Esophagus (tissue), 2 donors: ENCODE data around the gene FGD5. TPM values are rescaled to one million over a fixed set of nuclear protein-coding genes. Genes with fewer than 3 reads are reported as not detected.

ENCODE experiments used
- H3K27ac ChIP-seq, 2 donors: one replicate each; pipeline ENCODE4 v1.5.1; 2013; ENCODE audit warnings: low read depth in 2 of 2, mild to moderate bottlenecking in 2 of 2, inconsistent platforms in 1 of 2, low read length in 1 of 2, moderate library complexity in 1 of 2
- H3K27me3 ChIP-seq, 2 donors: one replicate each; pipeline ENCODE4 v1.6.1; 2013; ENCODE audit warnings: low read length in 2 of 2, control low read depth in 1 of 2, mild to moderate bottlenecking in 1 of 2; ENCODE audit not compliant: insufficient read depth in 2 of 2, control insufficient read depth in 1 of 2
- H3K36me3 ChIP-seq, 2 donors: one replicate each; pipeline ENCODE4 v1.6.1; 2013; ENCODE audit warnings: low read length in 1 of 2; ENCODE audit not compliant: control insufficient read depth in 2 of 2, insufficient read depth in 2 of 2
- H3K4me1 ChIP-seq, 2 donors: one replicate each; pipeline ENCODE4 v1.6.1; 2013; ENCODE audit warnings: low read length in 1 of 2; ENCODE audit not compliant: control insufficient read depth in 2 of 2, insufficient read depth in 2 of 2
- H3K4me3 ChIP-seq, 2 donors: one replicate each; pipeline ENCODE4 v1.5.1; 2013; ENCODE audit warnings: low read length in 2 of 2, mild to moderate bottlenecking in 2 of 2, low read depth in 1 of 2, moderate library complexity in 1 of 2
- H3K9me3 ChIP-seq, 2 donors: one replicate each; pipeline ENCODE4 v1.6.1; 2013; ENCODE audit warnings: mild to moderate bottlenecking in 2 of 2, low read depth in 1 of 2, low read length in 1 of 2, moderate library complexity in 1 of 2; ENCODE audit not compliant: control insufficient read depth in 2 of 2, insufficient read depth in 1 of 2
- WGBS, 2 donors: extraction: QIAGEN DNeasy Blood & Tissue Kit; methylation state at CpG; one replicate each; pipeline ENCODE4 v1.1.7; 2013; 5-methylcytosine and 5-hydroxymethylcytosine counted together
- polyA plus RNA-seq, 2 donors: library from polyadenylated mRNA; stranded (reverse); fragments of 200-250 nt; gene quantifications; one replicate each; pipeline ENCODE4 v1.2.3, GENCODE V29; 2013
- donor health status: healthy with polysubstance abuse.
- donor health status: Bipolar disorder and iron deficiency.

FGD5 gene
- polyA plus RNA-seq = 1 to 10 TPM; 1.7 TPM

DNA sequence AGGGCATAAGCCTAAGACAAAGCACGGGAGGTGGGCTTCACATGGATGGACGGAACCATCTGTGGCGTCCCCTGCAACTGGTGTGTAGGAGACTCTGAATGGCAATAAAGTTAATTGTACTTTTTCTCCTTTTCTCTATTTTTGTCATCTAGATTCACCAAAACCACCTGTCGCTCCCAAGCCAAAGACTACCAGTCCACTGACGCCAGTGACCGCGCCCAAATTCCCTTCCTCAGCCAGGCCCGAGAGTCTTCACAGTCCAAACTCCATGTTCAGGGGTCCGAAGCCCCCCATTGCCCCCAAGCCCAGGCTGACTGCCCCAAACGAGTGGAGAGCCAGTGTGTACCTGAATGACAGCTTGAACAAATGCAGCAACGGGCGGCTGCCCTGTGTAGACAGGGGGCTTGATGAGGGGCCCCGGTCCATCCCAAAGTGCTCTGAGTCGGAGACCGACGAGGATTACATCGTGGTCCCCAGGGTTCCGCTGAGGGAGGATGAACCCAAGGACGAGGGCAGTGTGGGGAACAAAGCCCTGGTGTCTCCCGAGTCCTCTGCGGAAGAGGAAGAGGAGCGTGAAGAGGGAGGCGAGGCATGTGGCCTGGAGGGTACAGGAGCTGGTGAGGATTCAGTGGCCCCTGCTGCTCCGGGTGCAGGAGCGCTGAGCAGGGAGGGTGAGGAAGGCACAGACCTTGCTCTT lies at the start of gene FGD5:
Gene FGD5 (plus strand): TSS at position 159 of the 697 bp plus-strand sequence. CDS start 110 bp downstream, at position 269.
- Histone ChIP-seq H3K9me3 (no peaks in the 10 kb centered on the region), H3K4me1 (no peaks in the 10 kb centered on the region), H3K27me3 (peaks cover 0 to 4% of the 10 kb centered on the region in 2 donors), H3K27ac (no peak within 1 kb of the TSS), H3K4me3 (no peak within 1 kb of the TSS), H3K36me3 (no peaks in the 10 kb centered on the region)
- 85 to 88% methylated on average over 25 of the region's 25 CpGs for WGBS, 2 donors

DNA sequence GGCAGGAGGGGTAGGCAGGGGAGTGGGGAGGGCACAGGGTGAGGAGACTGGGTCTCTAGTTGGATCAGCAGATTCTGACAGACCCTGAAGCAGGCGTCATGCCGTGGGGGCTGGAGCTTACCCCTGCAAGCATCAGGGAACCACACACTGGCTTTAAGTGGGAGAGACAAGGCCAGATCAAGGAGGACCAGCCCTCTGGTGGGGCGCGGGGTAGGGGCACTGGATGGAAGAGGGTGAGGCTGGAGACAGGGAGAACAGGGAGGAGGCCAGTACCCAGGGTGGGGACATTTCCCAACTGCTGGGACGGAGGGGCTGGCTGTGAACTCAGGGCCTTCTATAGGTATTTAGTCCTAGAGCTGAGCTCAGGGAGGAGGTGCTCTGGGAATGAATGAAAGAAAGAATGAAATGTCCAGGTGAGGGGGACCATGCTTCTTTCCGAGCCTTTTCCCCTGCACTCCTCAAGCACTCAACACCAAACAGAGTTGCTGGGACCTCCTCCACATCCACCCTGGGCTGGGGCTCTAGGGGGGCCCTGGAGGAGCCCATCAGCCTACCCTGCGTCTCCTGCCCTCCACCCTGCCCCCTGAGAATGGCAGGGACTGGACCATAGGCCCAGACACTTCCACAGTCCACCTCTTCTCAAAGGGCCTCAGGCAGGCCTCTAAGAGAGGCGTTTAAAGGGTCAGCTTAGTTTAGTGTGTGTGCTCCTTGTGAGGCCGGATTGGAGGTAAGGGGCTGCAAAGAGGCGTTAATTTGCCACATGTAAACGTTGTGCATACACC lies 49.0 kb upstream of the FGD5 start:
- Histone ChIP-seq H3K9me3 (no peaks in the 10 kb centered on the region), H3K27me3 (no peaks in the 10 kb centered on the region), H3K27ac (no peak overlapping the region), H3K4me1 (no peaks in the 10 kb centered on the region), H3K4me3 (no peak overlapping the region), H3K36me3 (no peaks in the 10 kb centered on the region)
- 88 to 89% methylated on average over 11 of the region's 11 CpGs for WGBS, 2 donors

GRCh38 chr3:14770591-14770990 lies 48.2 kb upstream of the FGD5 start:
- no peak overlapping the region for H3K27ac ChIP-seq
- H3K36me3 ChIP-seq = no peaks in the 10 kb centered on the region
- no peaks in the 10 kb centered on the region for H3K4me1 ChIP-seq
- H3K27me3 ChIP-seq = no peaks in the 10 kb centered on the region
- no peaks in the 10 kb centered on the region for H3K9me3 ChIP-seq
- WGBS, 2 donors = 90% methylated on average over 7 of the region's 7 CpGs
- H3K4me3 ChIP-seq = no peak overlapping the region

- Histone ChIP-seq H3K4me3 (no peak overlapping the region), H3K27me3 (no peaks in the 10 kb centered on the region), H3K9me3 (no peaks in the 10 kb centered on the region), H3K4me1 (no peaks in the 10 kb centered on the region), H3K27ac (no peak overlapping the region), H3K36me3 (no peaks in the 10 kb centered on the region)
- whole genome bisulfite sequencing, 2 donors = 80 to 86% methylated on average over 18 of the region's 18 CpGs
Observed at GRCh38 chr3:14771593-14772497, 46.9 kb upstream of the FGD5 start.

DNA sequence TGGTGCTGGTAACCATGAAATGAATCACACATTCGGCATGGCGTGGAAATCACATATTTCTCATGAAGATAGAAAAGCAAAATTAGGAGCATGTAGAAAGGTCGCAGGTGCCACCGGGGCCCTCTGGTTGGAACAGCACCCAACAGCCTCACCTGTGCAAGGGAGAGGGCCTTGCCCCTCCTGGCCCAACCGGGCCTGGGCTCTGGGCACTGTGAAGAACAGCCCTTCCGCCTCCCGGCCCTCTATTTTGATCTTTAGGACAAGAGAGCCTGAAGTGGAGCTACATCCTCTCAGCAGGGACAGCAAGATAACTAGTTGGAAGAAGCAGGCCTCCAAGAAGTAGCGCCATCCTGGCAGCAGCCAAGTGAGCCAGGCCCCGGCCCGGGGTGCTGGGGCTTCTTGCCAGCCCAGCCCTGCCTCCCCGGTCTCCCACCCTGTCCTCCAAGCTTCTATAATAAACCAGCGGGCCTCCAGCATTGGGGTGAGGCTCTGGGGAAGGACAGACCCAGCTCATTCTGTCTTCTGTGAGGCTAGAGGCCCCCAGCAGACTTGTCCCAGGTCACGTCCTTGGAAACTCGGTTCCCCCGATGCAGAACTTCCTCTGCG lies 46.1 kb upstream of the FGD5 start:
- Histone ChIP-seq H3K9me3 (no peaks in the 10 kb centered on the region), H3K27me3 (no peaks in the 10 kb centered on the region), H3K4me1 (no peaks in the 10 kb centered on the region), H3K36me3 (no peaks in the 10 kb centered on the region), H3K27ac (no peak overlapping the region), H3K4me3 (no peak overlapping the region)
- 84% methylated on average over 16 of the region's 16 CpGs for WGBS, 2 donors

GRCh38 chr3:14773281-14773680 lies 45.5 kb upstream of the FGD5 start:
- H3K27ac ChIP-seq = no peak overlapping the region
- no peaks in the 10 kb centered on the region for H3K27me3 ChIP-seq
- no peaks in the 10 kb centered on the region for H3K9me3 ChIP-seq
- no peaks in the 10 kb centered on the region for H3K4me1 ChIP-seq
- H3K36me3 ChIP-seq = no peaks in the 10 kb centered on the region
- H3K4me3 ChIP-seq = no peak overlapping the region

GRCh38 chr3:14773691-14774128 lies 45.1 kb upstream of the FGD5 start:
- H3K9me3 ChIP-seq = no peaks in the 10 kb centered on the region
- no peak overlapping the region for H3K4me3 ChIP-seq
- no peaks in the 10 kb centered on the region for H3K36me3 ChIP-seq
- no peak overlapping the region for H3K27ac ChIP-seq
- no peaks in the 10 kb centered on the region for H3K4me1 ChIP-seq
- 84 to 90% methylated on average over 6 of the region's 6 CpGs for WGBS, 2 donors
- no peaks in the 10 kb centered on the region for H3K27me3 ChIP-seq

DNA sequence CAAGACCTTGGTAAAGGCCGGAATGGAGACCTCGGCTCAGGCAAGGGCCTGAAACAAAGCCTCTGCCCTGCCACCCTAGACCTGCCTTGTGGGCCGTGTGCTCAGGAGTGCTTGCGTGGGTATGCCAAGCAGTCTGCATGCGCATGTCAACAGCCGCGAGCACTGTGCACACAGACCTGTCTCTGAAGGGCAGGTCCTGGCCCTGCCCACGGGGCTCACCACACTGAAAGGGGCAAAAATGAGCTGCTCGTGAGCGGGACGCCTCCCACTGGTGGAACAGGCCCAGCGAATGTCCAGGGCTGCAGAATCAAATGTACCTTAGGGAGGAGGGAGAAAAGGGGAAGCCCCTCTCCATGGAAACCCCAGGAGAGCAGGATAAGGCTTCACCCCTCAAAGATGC lies 44.3 kb upstream of the FGD5 start:
- Histone ChIP-seq H3K36me3 (no peaks in the 10 kb centered on the region), H3K27ac (no peak overlapping the region), H3K4me3 (no peak overlapping the region), H3K4me1 (no peaks in the 10 kb centered on the region), H3K9me3 (no peaks in the 10 kb centered on the region), H3K27me3 (no peaks in the 10 kb centered on the region)
- WGBS, 2 donors = 76 to 88% methylated on average over 12 of the region's 12 CpGs

DNA sequence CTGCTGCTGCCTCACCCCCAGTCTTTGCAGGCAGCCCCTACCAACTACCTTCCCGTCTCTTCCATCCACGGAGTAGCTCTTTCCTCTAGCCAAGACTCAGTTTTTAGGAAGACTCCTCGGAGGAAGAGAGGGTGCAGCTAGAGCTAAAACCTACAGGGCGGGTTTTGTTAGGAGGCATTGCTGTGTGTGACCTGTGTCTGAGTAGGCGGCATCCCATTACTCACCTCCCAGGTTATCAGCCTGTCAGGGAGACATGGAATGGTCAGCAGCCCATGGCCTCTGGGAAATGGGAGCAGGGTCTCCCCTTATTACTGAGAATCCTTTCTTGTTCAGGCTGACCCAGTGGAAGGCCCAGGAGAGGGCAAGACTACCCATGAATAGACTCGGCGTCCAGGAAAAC lies 43.8 kb upstream of the FGD5 start:
- Histone ChIP-seq H3K4me1 (no peaks in the 10 kb centered on the region), H3K9me3 (no peaks in the 10 kb centered on the region), H3K4me3 (no peak overlapping the region), H3K36me3 (no peaks in the 10 kb centered on the region), H3K27ac (no peak overlapping the region), H3K27me3 (no peaks in the 10 kb centered on the region)
- WGBS, 2 donors = 93 to 97% methylated on average over 7 of the region's 7 CpGs
